ENCODE measurements around the gene ADORA2A.
A peak's percentile ranks its signal among the peaks of the same experiment; 100 is the strongest.
"Not testable (repeated sequence)": the region's sequence is repeated elsewhere in the genome, so short reads cannot be mapped to it uniquely, and the experiment has no call there.

Gene ADORA2A

GRCh38 chr22:24455751-24456426, 28.5 kb downstream of the ADORA2A start:
- peak; percentile 50 for DNase-seq

DNA sequence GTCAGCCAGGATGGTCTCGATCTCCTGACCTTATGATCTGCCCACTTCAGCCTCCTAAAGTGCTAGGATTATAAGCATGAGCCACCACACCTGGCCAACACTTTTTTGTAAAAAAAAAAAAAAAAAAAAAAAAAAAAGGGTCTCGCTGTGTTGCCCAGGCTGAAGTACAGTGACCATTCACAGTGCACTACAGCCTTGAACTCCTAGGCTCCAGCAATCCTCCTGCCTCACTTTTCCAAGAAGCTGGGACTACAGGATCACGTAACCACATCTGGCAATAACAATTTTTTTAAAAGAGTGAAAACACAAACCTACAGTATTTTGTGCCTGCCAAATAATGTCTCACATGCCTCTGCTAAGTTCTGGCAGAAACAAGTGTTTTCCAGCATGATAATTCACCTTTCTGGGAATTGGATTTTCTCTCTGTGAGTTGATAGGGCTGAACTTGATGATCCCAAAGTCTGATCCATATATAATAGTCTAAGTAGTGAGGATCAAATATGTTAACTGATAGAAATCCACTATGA, 30.6 kb downstream of the ADORA2A start:
- no peak for DNase-seq

- DNase-seq = no peak
Measured at GRCh38 chr22:24459911-24460310, 32.5 kb downstream of the ADORA2A start.

- DNase-seq = no peak
Measured at GRCh38 chr22:24460418-24461089, 33.2 kb downstream of the ADORA2A start.

GRCh38 chr22:24463071-24463760, 35.8 kb downstream of the ADORA2A start:
- DNase-seq = no peak

- DNase-seq = no peak
Measured at GRCh38 chr22:24465566-24465965, 38.2 kb downstream of the ADORA2A start.

GRCh38 chr22:24465975-24466374, 38.6 kb downstream of the ADORA2A start:
- no peak for DNase-seq

- DNase-seq = peak; percentile 17
Measured at GRCh38 chr22:24466716-24467328, 39.4 kb downstream of the ADORA2A start.

DNA sequence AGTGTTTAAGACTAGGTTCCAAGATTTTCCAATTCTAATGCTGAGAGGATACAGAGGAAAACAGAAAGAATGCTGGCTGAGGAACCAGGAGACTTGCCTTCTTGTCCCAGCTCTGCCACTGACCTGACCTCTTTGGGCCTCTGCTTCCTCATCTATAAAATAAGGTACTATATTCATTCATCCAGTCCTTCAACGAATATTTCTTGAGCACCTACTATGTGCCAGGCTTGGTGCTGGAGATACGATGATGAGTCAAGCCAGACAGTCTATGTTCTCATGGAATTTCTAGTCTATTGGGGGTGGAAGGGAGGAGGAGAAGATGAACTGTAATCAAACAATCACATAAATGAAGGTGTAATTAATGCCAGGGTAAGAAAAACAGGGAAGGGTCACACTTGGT, 39.9 kb downstream of the ADORA2A start:
- no peak for DNase-seq

DNA sequence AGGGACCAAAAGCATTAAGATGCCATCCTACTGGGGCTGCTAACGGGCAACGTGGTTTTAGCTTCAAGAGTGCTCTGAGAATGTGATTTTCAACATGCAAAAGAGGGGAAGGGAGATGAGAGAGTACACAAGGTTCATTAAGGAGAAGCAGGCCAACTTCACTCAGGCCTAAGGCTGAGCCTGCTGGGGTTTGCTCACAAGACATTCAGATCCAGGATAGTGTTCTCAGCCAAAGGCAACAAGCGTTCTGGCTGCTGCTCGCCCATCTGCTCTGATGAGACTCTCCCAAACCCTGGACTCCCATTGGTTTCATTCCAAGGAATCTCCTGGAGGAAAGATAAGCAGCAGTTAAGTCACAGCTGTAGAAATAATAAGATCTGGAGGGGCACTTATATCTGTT, 44.2 kb downstream of the ADORA2A start:
- DNase-seq = no peak

DNA sequence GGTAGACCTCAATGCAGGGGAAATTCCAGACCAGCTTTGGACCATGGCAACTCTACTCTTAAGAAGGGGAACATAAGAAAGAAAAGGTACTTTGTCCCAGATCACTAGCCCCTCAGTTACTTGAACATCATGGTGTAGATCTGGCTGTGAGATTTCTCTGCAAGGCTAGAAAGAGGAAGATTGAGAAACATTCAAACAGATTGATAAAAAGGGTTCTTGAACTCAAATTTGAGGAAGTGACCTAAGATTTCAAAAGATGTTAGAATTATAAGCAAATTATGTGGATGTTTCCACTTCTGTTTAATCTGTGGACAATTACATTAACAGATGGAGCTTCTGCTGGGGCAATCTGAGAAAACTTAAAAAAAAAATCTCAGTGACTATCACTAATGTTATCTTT, 45.9 kb downstream of the ADORA2A start:
- DNase-seq = peak; percentile 17

GRCh38 chr22:24474221-24474620, 46.8 kb downstream of the ADORA2A start:
- no peak for DNase-seq

DNA sequence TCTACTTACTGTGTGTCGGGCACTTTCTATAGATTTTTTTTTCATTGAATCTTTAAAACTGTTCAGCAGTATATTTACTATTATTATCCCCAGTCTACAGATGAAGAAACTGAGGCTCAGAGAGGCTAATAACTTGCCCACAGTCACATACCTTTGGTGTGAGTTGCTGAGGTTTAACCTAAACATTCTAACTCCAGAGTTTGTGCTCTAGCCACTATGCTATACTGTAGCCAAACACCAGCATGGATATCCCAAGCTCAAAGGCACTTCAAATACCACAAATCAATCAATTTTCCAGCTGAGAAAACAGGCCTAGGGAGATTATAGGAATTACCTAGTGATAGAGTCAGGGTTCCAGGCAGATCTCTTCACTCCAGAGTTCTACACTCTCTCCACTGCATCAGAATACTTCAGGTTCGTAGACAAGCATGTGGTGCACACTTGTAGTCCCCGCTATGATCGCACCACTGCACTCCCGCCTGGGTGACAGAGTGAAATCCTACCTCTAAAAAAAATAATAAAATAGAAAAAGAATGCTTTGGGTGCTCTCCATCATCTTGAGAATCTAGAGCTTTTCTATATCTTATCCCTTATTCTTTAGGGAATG, 47.4 kb downstream of the ADORA2A start:
- DNase-seq = no peak

- DNase-seq = no peak
Measured at GRCh38 chr22:24481641-24482040, 54.2 kb downstream of the ADORA2A start.

DNA sequence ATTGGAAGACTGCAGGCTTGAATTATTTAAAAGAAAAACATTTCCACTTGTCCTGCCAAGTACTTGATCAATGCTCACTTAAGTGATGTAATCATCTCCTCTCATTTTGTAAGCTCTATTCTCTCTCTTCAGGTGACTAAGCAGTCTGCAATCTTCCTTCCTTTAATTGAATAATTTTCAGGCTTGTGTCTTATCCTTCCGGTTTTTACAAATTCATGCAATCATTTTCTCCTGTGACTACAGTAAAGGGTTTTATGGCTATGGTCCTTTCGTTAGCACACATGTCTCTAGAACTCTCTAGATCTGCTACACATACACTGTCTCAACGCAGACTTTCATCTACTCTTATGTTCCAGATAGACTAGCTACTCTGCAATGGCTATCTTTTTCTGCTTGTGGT, 55.2 kb downstream of the ADORA2A start:
- DNase-seq = no peak

GRCh38 chr22:24482998-24483397, 55.6 kb downstream of the ADORA2A start:
- no peak for DNase-seq

DNA sequence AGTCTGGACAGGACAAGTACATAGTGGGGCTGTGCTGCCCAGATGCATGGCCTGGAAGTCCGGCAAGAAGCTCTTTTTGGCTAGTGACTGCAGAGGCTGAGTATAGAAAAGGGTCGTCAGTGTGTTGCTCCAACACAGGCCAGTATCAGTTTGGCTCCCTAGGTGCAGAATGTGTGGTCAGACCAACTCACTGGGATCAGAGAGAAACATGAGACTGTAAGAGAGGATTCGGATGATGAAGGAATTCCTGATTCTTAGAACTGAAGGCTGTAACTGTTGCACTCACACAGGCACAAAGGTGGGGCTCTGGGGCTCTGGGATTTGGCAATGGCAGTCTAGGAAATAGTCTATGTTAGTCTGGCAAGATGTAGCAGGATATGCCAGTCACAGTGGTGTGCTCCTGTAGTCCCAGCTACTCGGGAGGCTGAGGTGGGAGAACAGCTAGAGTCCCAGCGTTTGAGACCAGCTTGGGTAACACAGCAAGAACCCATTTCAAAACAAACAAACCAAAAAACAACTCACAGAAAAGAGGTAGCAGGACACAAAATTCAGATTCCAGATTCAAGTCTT, 56.7 kb downstream of the ADORA2A start:
- DNase-seq = no peak

GRCh38 chr22:24485170-24485569, 57.8 kb downstream of the ADORA2A start:
- no peak for DNase-seq

GRCh38 chr22:24485608-24486007, 58.2 kb downstream of the ADORA2A start:
- no peak for DNase-seq

DNA sequence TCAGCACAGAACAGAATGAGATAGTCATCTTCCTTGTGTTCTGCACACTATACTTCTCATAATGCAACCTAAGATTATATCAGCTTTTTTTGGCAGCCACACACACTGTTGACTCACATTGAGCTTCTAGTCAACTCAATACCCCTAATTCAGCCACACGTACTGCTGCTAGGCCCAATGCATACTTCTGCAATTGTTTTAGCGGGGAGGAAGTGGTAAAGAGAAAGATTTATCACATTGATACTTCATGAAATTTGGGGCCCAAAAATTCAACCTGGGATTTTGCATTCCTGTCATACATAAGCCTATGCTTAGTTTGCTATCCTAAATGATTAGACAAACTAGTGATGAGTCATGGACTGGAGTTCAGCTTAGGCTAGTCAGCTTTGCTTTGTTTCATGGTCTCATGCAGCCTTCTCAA, 59.1 kb downstream of the ADORA2A start:
- no peak for DNase-seq

DNA sequence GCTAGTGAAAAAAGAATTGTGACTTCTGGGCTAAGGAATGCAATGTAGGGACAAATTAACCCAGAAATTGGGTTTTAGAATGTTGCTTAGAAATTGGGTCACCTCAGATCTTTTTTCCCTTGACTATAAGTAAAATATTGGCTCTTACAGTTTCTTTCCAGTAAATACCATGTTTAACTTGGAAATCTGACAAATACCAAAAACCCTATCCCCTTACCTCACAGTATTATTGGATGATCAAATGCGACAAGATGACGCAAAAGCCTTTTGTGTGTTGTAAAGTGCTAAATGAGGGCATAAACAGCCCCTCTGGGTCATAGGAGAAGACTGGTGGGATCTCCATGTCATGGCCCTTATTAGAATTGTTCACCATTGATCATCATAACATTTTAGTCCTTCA, 61.6 kb downstream of the ADORA2A start:
- no peak for DNase-seq

GRCh38 chr22:24489434-24489833, 62.0 kb downstream of the ADORA2A start:
- DNase-seq = not testable (repeated sequence)
